B cell (primary cell): ENCODE measurements around the gene MSN. TPM values are rescaled to one million over a fixed set of nuclear protein-coding genes. Genes with fewer than 3 reads are reported as not detected.

Experiments used
- ATAC-seq: fragments of 200-7000 bp; cut with Tn5 transposase; one replicate; pipeline ENCODE4 v1.10.0; 2021; ENCODE audit warnings: low read depth, mild to moderate bottlenecking, moderate number of reproducible peaks, moderate library complexity
- CTCF ChIA-PET: fragments of 350-600 bp; sonication (Branson Sonifier 250); formaldehyde crosslinking; loops from one replicate; lab custom pipeline; 2021; ENCODE audit warnings: antibody characterized with exemption, inconsistent platforms; lab: Charles Lee
- POLR2A ChIA-PET: fragments of 350-600 bp; sonication (Branson Sonifier 250); formaldehyde crosslinking; loops from one replicate; lab custom pipeline; 2021; ENCODE audit warnings: antibody characterized with exemption; lab: Charles Lee
- DNase-seq: peaks from one replicate; pipeline ENCODE4 v3.0.0; 2013
- H2AFZ ChIP-seq: 2 replicates; pipeline ENCODE4 v1.6.1; 2012; ENCODE audit warnings: mild to moderate bottlenecking, low read depth, low read length; ENCODE audit not compliant: insufficient read depth, poor library complexity, severe bottlenecking
- H3K27ac ChIP-seq, 2 donors: 1 replicate in 1 of 2; 2 replicates in 1 of 2; pipeline ENCODE4 v1.5.1; 2012 to 2013; ENCODE audit warnings: low read length in 2 of 2, mild to moderate bottlenecking in 2 of 2, moderate library complexity in 1 of 2
- H3K27me3 ChIP-seq, 4 experiments: fragments of 200-600 bp in 1 of 4; sonication (generic) in 1 of 4; replicated peaks in 1 of 4; 1 replicate in 2 of 4; 2 replicates in 2 of 4; pipeline versions ENCODE4 v1.6.1 to v1.7.0; 2013 to 2016; ENCODE audit warnings: low read length in 3 of 4, mild to moderate bottlenecking in 2 of 4, mixed read lengths in 1 of 4, moderate library complexity in 1 of 4; ENCODE audit not compliant: insufficient read depth in 4 of 4, control insufficient read depth in 3 of 4; ENCODE audit errors: control extremely low read depth in 1 of 4
- H3K36me3 ChIP-seq, 2 experiments: replicated peaks in 1 of 2; 1 replicate in 1 of 2; 2 replicates in 1 of 2; pipeline versions ENCODE4 v1.6.1 to v1.7.1; 2013; ENCODE audit warnings: low read length in 1 of 2; ENCODE audit not compliant: insufficient read depth in 2 of 2, control insufficient read depth in 1 of 2; ENCODE audit errors: control extremely low read depth in 1 of 2, extremely low read depth in 1 of 2
- H3K4me1 ChIP-seq, 2 donors: fragments of 200-600 bp in 1 of 2; sonication (generic) in 1 of 2; 1 replicate in 1 of 2; 2 replicates in 1 of 2; pipeline versions ENCODE4 v1.5.1 to v1.6.1; 2013 to 2017; ENCODE audit warnings: low read length in 2 of 2; ENCODE audit not compliant: control insufficient read depth in 2 of 2, insufficient read depth in 2 of 2
- H3K4me2 ChIP-seq: replicated peaks from 2 replicates; pipeline ENCODE3; 2012; ENCODE audit warnings: mild to moderate bottlenecking, low read depth, low read length; ENCODE audit not compliant: poor library complexity, severe bottlenecking
- H3K4me3 ChIP-seq, 5 experiments: fragments of 200-600 bp in 1 of 5; sonication (generic) in 1 of 5; 1 replicate in 3 of 5; 2 replicates in 2 of 5; pipeline versions ENCODE4 v1.5.1 to v1.7.0; 2011 to 2016; ENCODE audit warnings: low read length in 4 of 5, mild to moderate bottlenecking in 4 of 5, low read depth in 2 of 5, control low read depth in 1 of 5, moderate library complexity in 1 of 5; ENCODE audit not compliant: insufficient read depth in 1 of 5; ENCODE audit errors: control extremely low read depth in 1 of 5, extremely low read depth in 1 of 5
- H3K79me2 ChIP-seq: fragments of 200-600 bp; sonication (generic); one replicate; pipeline ENCODE4 v1.6.0; 2016; ENCODE audit warnings: low read length; ENCODE audit not compliant: control insufficient read depth, insufficient read depth
- H3K9ac ChIP-seq: fragments of 200-600 bp; sonication (generic); 2 replicates; pipeline ENCODE4 v1.6.1; 2017; ENCODE audit warnings: mild to moderate bottlenecking, low read length, moderate library complexity
- H3K9me3 ChIP-seq, 3 donors: one replicate each; pipeline versions ENCODE4 v1.6.1 to v1.7.1; 2013; ENCODE audit warnings: low read length in 2 of 3; ENCODE audit not compliant: control insufficient read depth in 2 of 3, insufficient read depth in 1 of 3; ENCODE audit errors: control extremely low read depth in 1 of 3
- H4K20me1 ChIP-seq: 2 replicates; pipeline ENCODE4 v1.6.0; 2012; ENCODE audit warnings: mild to moderate bottlenecking, low read length; ENCODE audit not compliant: insufficient read depth, control insufficient read depth, poor library complexity, severe bottlenecking
- H3K27ac Mint-ChIP-seq: one replicate; pipeline ENCODE4 v1.8.0; 2021; ENCODE audit warnings: mixed read lengths
- H3K27me3 Mint-ChIP-seq: one replicate; pipeline ENCODE4 v1.8.0; 2021; ENCODE audit warnings: mixed read lengths
- H3K4me1 Mint-ChIP-seq: one replicate; pipeline ENCODE4 v1.8.0; 2021; ENCODE audit warnings: mixed read lengths
- H3K4me3 Mint-ChIP-seq: one replicate; pipeline ENCODE4 v1.8.0; 2021; ENCODE audit warnings: mixed read lengths
- H3K9me3 Mint-ChIP-seq: one replicate; pipeline ENCODE4 v1.8.0; 2022; ENCODE audit warnings: mixed read lengths; ENCODE audit not compliant: insufficient read depth
- CTCF ChIP-seq: fragments of 200-600 bp; IDR thresholded peaks from one replicate; pipeline ENCODE4 v1.8.0; 2022; ENCODE audit warnings: antibody characterized with exemption, mild to moderate bottlenecking
- EZH2 ChIP-seq: IDR thresholded peaks from 2 replicates; pipeline ENCODE4 v1.6.1; 2012; ENCODE audit warnings: borderline replicate concordance, low read depth, mild to moderate bottlenecking, moderate library complexity, low read length; ENCODE audit not compliant: insufficient read depth, poor library complexity, severe bottlenecking
- WGBS: methylation state at CpG from one replicate; pipeline ENCODE4 v1.1.5; 2013; ENCODE audit warnings: missing lambda C conversion rate; ENCODE audit not compliant: insufficient coverage; 5-methylcytosine and 5-hydroxymethylcytosine counted together
- intact Hi-C: fragments of 100-400 bp; cut with micrococcal nuclease; formaldehyde crosslinking; loops from one replicate; pipeline ENCODE4 v1.10.0; 2022
- polyA plus RNA-seq: library from polyadenylated mRNA; depleted of rRNA; stranded (reverse); fragments of >200 nt; gene quantifications from 2 replicates; pipeline ENCODE4 v1.2.3, GENCODE V29; 2012
- total RNA-seq, 2 donors: library from RNA; stranded (reverse); fragments of 120-200 nt in 1 of 2; gene quantifications; 1 replicate in 1 of 2; 2 replicates in 1 of 2; pipeline versions ENCODE4 v1.2.3 to v1.2.4, GENCODE V29; 2013 to 2022

The MSN gene
- total and polyA plus RNA-seq, 2 donors (not counting 1 experiment from before 2014, with no cell fraction given), result 181 to 414 TPM

DNA sequence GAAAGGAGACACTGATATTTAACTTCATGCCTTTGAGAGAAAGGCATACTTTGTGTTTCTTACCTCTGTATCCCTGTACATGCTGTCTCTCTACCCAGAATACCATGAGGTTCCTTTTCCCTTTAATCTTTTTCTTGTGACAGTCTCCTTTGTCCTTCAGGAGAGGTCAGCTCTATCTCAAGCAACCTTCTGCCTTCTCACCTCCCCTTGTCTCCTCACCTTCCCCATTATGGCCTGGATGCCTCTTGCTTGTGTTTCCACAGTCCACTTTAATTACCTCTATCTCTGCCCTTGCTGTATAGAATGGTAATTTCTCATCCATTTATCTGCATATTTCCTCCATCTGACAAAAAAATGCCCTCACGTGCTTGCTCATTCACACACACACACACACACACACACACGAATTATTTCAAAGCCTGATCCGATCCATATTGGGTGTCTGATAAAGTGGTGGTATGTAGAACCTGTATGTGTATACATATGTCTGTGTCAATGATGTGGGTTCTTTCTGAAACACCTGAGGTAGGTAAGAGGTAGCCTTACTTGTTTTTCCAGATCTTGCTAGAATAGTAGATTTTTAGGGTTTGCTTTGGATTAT lies 28.5 kb downstream of the MSN start:
- Mint-ChIP-seq H3K4me3 (peak overlapping the region; percentile 51), H3K9me3 (no peaks in the 10 kb centered on the region), H3K27ac (peak overlapping the region; percentile 92), H3K27me3 (no peaks in the 10 kb centered on the region), H3K4me1 (peaks cover 85% of the 10 kb centered on the region)
- Histone ChIP-seq H4K20me1 (no peaks in the 10 kb centered on the region), H3K4me2 (peak overlapping the region; percentile 70), H3K79me2 (peaks cover 66% of the 10 kb centered on the region), H2AFZ (no peak overlapping the region), H3K36me3 (peaks cover 0 to 6% of the 10 kb centered on the region in 2 experiments), H3K27ac (peak overlapping the region; percentile 83 to 90), H3K27me3 (no peaks in the 10 kb centered on the region), H3K9me3 (no peaks in the 10 kb centered on the region), H3K4me3 (peak overlapping the region in 2 of 5 experiments; percentile 3 to 29), H3K9ac (peak overlapping the region; percentile 8), H3K4me1 (peaks cover 91 to 98% of the 10 kb centered on the region in 2 donors)
- no peak for TF ChIP-seq CTCF
- no peak for TF ChIP-seq EZH2
- intact Hi-C loops, result loop anchor here (5.0 kb wide), 1 partner anchor 321 kb away; no protein-coding TSS in a partner anchor
- ChIA-PET POLR2A (no interaction called here), CTCF (interaction anchor here (0.7 to 2.4 kb wide), 5 partner anchors 24 to 324 kb away, joined by 3 to 6 read pairs (median 4); partner anchors contain the start of gene MSN)
- no peak for ATAC-seq
- DNase-seq, result no peak
- no CpG with 5 or more reads among the region's 3 CpGs for WGBS

DNA sequence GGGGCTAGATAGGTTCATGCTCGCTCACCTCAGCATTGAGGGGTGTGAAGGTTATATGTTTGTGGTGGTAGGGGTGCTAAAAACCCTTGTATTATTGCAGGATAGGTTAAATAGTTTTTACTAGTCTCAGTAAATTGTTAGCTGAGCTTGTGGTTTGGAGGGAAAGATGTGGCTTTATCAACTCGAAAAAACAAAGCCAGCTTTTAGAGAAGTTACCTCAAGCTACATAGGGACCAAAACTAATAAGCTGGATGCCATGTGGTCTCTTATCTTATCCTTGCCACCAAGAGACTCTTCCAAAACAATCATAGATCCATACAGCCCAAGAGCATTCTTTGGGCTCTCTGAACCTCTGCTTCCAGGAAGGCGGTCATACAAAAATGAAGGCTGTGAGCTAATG lies 29.2 kb downstream of the MSN start:
- Mint-ChIP-seq H3K9me3 (no peaks in the 10 kb centered on the region), H3K27me3 (no peaks in the 10 kb centered on the region), H3K27ac (peak overlapping the region; percentile 92), H3K4me1 (peaks cover 85% of the 10 kb centered on the region), H3K4me3 (peak overlapping the region; percentile 51)
- H3K27ac ChIP-seq, result peak overlapping the region; percentile 83 to 90
- H3K79me2 ChIP-seq, result peaks cover 66% of the 10 kb centered on the region
- no peak overlapping the region for H2AFZ ChIP-seq
- H3K4me1 ChIP-seq, result peaks cover 91 to 98% of the 10 kb centered on the region in 2 donors
- ATAC-seq (no peak), DNase-seq (peak; percentile 30)
- peaks cover 0 to 10% of the 10 kb centered on the region in 2 experiments for H3K36me3 ChIP-seq
- peak overlapping the region; percentile 70 for H3K4me2 ChIP-seq
- TF ChIP-seq CTCF, result no peak
- TF ChIP-seq EZH2, result no peak
- CTCF ChIA-PET, result no interaction called here
- H3K4me3 ChIP-seq, result peak overlapping the region in 1 of 5 experiments; percentile 29
- intact Hi-C loops, result loop anchor here (5.0 kb wide), 1 partner anchor 321 kb away; no protein-coding TSS in a partner anchor
- peak overlapping the region; percentile 8 for H3K9ac ChIP-seq
- WGBS, result no CpG with 5 or more reads among the region's 3 CpGs
- H3K9me3 ChIP-seq, result no peaks in the 10 kb centered on the region
- H3K27me3 ChIP-seq, result no peaks in the 10 kb centered on the region
- POLR2A ChIA-PET, result interaction anchor here (0.5 kb wide), 1 partner anchor 26 kb away, joined by 3 read pairs; no protein-coding TSS in a partner anchor
- no peaks in the 10 kb centered on the region for H4K20me1 ChIP-seq
